Mucosa of stomach (tissue), 1 donor: ENCODE results near the gene LCOR.

Experiments
- H3K27me3 ChIP-seq: one replicate; pipeline ENCODE4 v1.7.0; 2013; ENCODE audit warnings: mild to moderate bottlenecking, low read length; ENCODE audit not compliant: control insufficient read depth, insufficient read depth
- H3K36me3 ChIP-seq: one replicate; pipeline ENCODE4 v1.7.0; 2013; ENCODE audit warnings: low read length; ENCODE audit not compliant: control insufficient read depth, insufficient read depth
- H3K4me1 ChIP-seq: one replicate; pipeline ENCODE4 v1.7.0; 2013; ENCODE audit warnings: mild to moderate bottlenecking, low read length; ENCODE audit not compliant: control insufficient read depth, insufficient read depth
- H3K4me3 ChIP-seq: one replicate; pipeline ENCODE4 v1.7.0; 2013; ENCODE audit warnings: low read length
- H3K9ac ChIP-seq: one replicate; pipeline ENCODE4 v1.7.0; 2013; ENCODE audit warnings: mild to moderate bottlenecking, low read length, moderate library complexity
- H3K9me3 ChIP-seq: one replicate; pipeline ENCODE4 v1.7.0; 2013; ENCODE audit warnings: mild to moderate bottlenecking, low read length, moderate library complexity; ENCODE audit not compliant: control insufficient read depth
- donor health status: Pancreatic carcinoma.

Gene LCOR

GRCh38 chr10:96863922-96864543 is 31.9 kb downstream of the LCOR start:
- H3K9ac ChIP-seq, result no peak overlapping the region
- no peaks in the 10 kb centered on the region for H3K27me3 ChIP-seq
- peaks cover 31% of the 10 kb centered on the region for H3K4me1 ChIP-seq
- H3K9me3 ChIP-seq, result no peaks in the 10 kb centered on the region
- H3K36me3 ChIP-seq, result no peaks in the 10 kb centered on the region
- H3K4me3 ChIP-seq, result no peak overlapping the region

GRCh38 chr10:96873086-96873485 is 41.0 kb downstream of the LCOR start:
- no peaks in the 10 kb centered on the region for H3K9me3 ChIP-seq
- H3K9ac ChIP-seq, result no peak overlapping the region
- no peaks in the 10 kb centered on the region for H3K36me3 ChIP-seq
- H3K4me1 ChIP-seq, result peaks cover 20% of the 10 kb centered on the region
- no peak overlapping the region for H3K4me3 ChIP-seq
- H3K27me3 ChIP-seq, result no peaks in the 10 kb centered on the region

GRCh38 chr10:96873756-96874467 is 41.8 kb downstream of the LCOR start:
- H3K9me3 ChIP-seq, result no peaks in the 10 kb centered on the region
- no peaks in the 10 kb centered on the region for H3K27me3 ChIP-seq
- peaks cover 17% of the 10 kb centered on the region for H3K4me1 ChIP-seq
- no peak overlapping the region for H3K9ac ChIP-seq
- no peak overlapping the region for H3K4me3 ChIP-seq
- H3K36me3 ChIP-seq, result no peaks in the 10 kb centered on the region

- Histone ChIP-seq H3K36me3 (no peaks in the 10 kb centered on the region), H3K4me3 (no peak overlapping the region), H3K4me1 (peaks cover 4% of the 10 kb centered on the region), H3K9me3 (no peaks in the 10 kb centered on the region), H3K27me3 (no peaks in the 10 kb centered on the region), H3K9ac (no peak overlapping the region)
These were observed 46.0 kb downstream of the LCOR start for GRCh38 chr10:96878057-96878456.

GRCh38 chr10:96880575-96880974 is 48.5 kb downstream of the LCOR start:
- H3K9me3 ChIP-seq, result no peaks in the 10 kb centered on the region
- no peaks in the 10 kb centered on the region for H3K36me3 ChIP-seq
- no peaks in the 10 kb centered on the region for H3K27me3 ChIP-seq
- peaks cover 4% of the 10 kb centered on the region for H3K4me1 ChIP-seq
- H3K9ac ChIP-seq, result no peak overlapping the region
- H3K4me3 ChIP-seq, result no peak overlapping the region

- Histone ChIP-seq H3K36me3 (no peaks in the 10 kb centered on the region), H3K4me3 (no peak overlapping the region), H3K9ac (no peak overlapping the region), H3K4me1 (no peaks in the 10 kb centered on the region), H3K27me3 (no peaks in the 10 kb centered on the region), H3K9me3 (no peaks in the 10 kb centered on the region)
These were observed 57.5 kb downstream of the LCOR start for GRCh38 chr10:96889415-96890171.

- H3K4me1 ChIP-seq, result no peaks in the 10 kb centered on the region
- H3K27me3 ChIP-seq, result no peaks in the 10 kb centered on the region
- no peak overlapping the region for H3K9ac ChIP-seq
- no peaks in the 10 kb centered on the region for H3K9me3 ChIP-seq
- H3K4me3 ChIP-seq, result no peak overlapping the region
- H3K36me3 ChIP-seq, result no peaks in the 10 kb centered on the region
These were observed 58.0 kb downstream of the LCOR start for GRCh38 chr10:96890172-96890513.

- Histone ChIP-seq H3K36me3 (no peaks in the 10 kb centered on the region), H3K4me1 (no peaks in the 10 kb centered on the region), H3K9ac (no peak overlapping the region), H3K27me3 (no peaks in the 10 kb centered on the region), H3K4me3 (no peak overlapping the region), H3K9me3 (no peaks in the 10 kb centered on the region)
These were observed 58.5 kb downstream of the LCOR start for GRCh38 chr10:96890580-96890979.

GRCh38 chr10:96891840-96892239 is 59.7 kb downstream of the LCOR start:
- H3K4me3 ChIP-seq, result no peak overlapping the region
- no peaks in the 10 kb centered on the region for H3K27me3 ChIP-seq

GRCh38 chr10:96895662-96896424 is 63.7 kb downstream of the LCOR start:
- no peak overlapping the region for H3K9ac ChIP-seq
- H3K27me3 ChIP-seq, result no peaks in the 10 kb centered on the region
- peaks cover 4% of the 10 kb centered on the region for H3K4me1 ChIP-seq
- H3K4me3 ChIP-seq, result no peak overlapping the region
- no peaks in the 10 kb centered on the region for H3K9me3 ChIP-seq
- no peaks in the 10 kb centered on the region for H3K36me3 ChIP-seq

More at GRCh38 chr10:96891840-96892239, 59.7 kb downstream of the LCOR start:
- no peaks in the 10 kb centered on the region for H3K9me3 ChIP-seq
- no peaks in the 10 kb centered on the region for H3K4me1 ChIP-seq
- no peak overlapping the region for H3K9ac ChIP-seq
- no peaks in the 10 kb centered on the region for H3K36me3 ChIP-seq

GRCh38 chr10:96896884-96897589 is 64.9 kb downstream of the LCOR start:
- H3K9ac ChIP-seq, result no peak overlapping the region
- H3K27me3 ChIP-seq, result no peaks in the 10 kb centered on the region
- peaks cover 4% of the 10 kb centered on the region for H3K4me1 ChIP-seq
- no peak overlapping the region for H3K4me3 ChIP-seq
- H3K36me3 ChIP-seq, result no peaks in the 10 kb centered on the region
- H3K9me3 ChIP-seq, result no peaks in the 10 kb centered on the region
